ENCODE measurements around the gene PSMF1. TPM values are rescaled to one million over a fixed set of nuclear protein-coding genes. Genes with fewer than 3 reads are reported as not detected.

The PSMF1 gene
- total and polyA plus RNA-seq, 2 donors (not counting 3 experiments of a cell fraction or from before 2014, with no cell fraction given) = 142 to 354 TPM

DNA sequence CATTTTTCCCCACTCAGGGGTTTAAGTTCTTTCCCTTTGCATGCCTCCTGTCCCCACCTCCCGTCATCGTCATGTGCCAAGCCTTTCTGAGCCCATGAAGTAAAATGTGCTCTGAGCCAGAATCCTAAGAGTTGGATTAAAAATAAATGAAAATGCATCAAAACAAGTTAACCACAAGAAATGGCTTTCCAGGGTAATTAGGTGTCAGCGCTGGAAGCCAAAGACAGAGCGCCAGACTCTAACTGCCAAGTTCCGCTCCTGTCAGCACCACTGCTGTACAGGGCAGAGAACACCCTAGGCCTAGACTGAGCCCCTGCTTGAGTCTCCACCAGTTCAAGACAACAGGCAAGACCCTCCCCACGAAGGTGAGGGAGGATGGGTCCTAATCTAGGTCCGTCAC is 79.4 kb downstream of the PSMF1 start:
- Histone ChIP-seq H3K9me3 (replicated peaks; ENCODE audit: control insufficient read depth, insufficient read depth, low read length) (no peaks in the 10 kb centered on the region), H3K4me1 (ENCODE audit: control insufficient read depth, extremely low read depth, insufficient read depth, low read length) (no peaks in the 10 kb centered on the region), H3K36me3 (ENCODE audit: control insufficient read depth in 2 of 2, extremely low read depth in 1 of 2, insufficient read depth in 2 of 2, low read length in 2 of 2) (no peaks in the 10 kb centered on the region), H3K9ac (replicated peaks; ENCODE audit: extremely low read depth, insufficient read depth, low read length) (no peak overlapping the region), H3K4me3 (replicated peaks in 1 of 3; ENCODE audit: insufficient read depth in 1 of 3, low read depth in 1 of 3, low read length in 3 of 3) (no peak overlapping the region), H4K20me1 (replicated peaks; ENCODE audit: control insufficient read depth, extremely low read depth, insufficient read depth, low read length) (no peaks in the 10 kb centered on the region), H3K79me2 (ENCODE audit: control insufficient read depth, insufficient read depth, low read length) (no peaks in the 10 kb centered on the region), H3K9me1 (replicated peaks; ENCODE audit: control insufficient read depth, extremely low read depth, insufficient read depth, low read length) (no peaks in the 10 kb centered on the region), H3K27ac (ENCODE audit: insufficient read depth, low read depth, low read length) (no peak overlapping the region), H3K4me2 (ENCODE audit: insufficient read depth, low read length) (no peak overlapping the region), H2AFZ (ENCODE audit: low read depth, low read length) (no peak overlapping the region), H3K27me3 (ENCODE audit: control insufficient read depth in 2 of 2, insufficient read depth in 2 of 2, low read length in 2 of 2) (peaks cover 4 to 15% of the 10 kb centered on the region in 2 experiments)
- intact Hi-C loops (cut with micrococcal nuclease) (no loop called here), dilution Hi-C loops (cut with MboI; ENCODE audit: extremely low pct_ligation_motif_present, low sequenced_read_pairs) (no loop called here)
- FAIRE-seq (no peak), DNase-seq (ENCODE audit: low read depth, low spot score) (no peak)
- BruUV-seq (replicated peaks) = no TSS peak
- POLR2A ChIA-PET = no interaction called here
- CTCF ChIA-PET = interaction anchor here (2.2 kb wide), 1 partner anchor 13 kb away, joined by 7 read pairs; the partner anchor contains the start of gene TMEM74B
- TF ChIP-seq POLR2AphosphoS5 (IDR thresholded peaks at IDR 0.05; ENCODE audit: insufficient read depth, low read depth, low read length) (no peak), JUN (IDR thresholded peaks at IDR 0.05; ENCODE audit: borderline replicate concordance, insufficient read depth, insufficient read length, low read depth) (no peak), GATA2 (IDR thresholded peaks at IDR 0.05; ENCODE audit: insufficient read depth, insufficient read length, low read depth, low read length) (no peak), MYC (IDR thresholded peaks at IDR 0.05; ENCODE audit: low read depth, low read length) (no peak), FOS (IDR thresholded peaks at IDR 0.05; ENCODE audit: borderline replicate concordance, insufficient read depth, low read length) (no peak), EZH2 (IDR thresholded peaks at IDR 0.05; ENCODE audit: borderline replicate concordance, low read depth, low read length, severe bottlenecking) (no peak), POLR2A (IDR thresholded peaks at IDR 0.05; ENCODE audit: low read depth, low read length) (no peak)
- TF ChIP-seq, protein P1, sequence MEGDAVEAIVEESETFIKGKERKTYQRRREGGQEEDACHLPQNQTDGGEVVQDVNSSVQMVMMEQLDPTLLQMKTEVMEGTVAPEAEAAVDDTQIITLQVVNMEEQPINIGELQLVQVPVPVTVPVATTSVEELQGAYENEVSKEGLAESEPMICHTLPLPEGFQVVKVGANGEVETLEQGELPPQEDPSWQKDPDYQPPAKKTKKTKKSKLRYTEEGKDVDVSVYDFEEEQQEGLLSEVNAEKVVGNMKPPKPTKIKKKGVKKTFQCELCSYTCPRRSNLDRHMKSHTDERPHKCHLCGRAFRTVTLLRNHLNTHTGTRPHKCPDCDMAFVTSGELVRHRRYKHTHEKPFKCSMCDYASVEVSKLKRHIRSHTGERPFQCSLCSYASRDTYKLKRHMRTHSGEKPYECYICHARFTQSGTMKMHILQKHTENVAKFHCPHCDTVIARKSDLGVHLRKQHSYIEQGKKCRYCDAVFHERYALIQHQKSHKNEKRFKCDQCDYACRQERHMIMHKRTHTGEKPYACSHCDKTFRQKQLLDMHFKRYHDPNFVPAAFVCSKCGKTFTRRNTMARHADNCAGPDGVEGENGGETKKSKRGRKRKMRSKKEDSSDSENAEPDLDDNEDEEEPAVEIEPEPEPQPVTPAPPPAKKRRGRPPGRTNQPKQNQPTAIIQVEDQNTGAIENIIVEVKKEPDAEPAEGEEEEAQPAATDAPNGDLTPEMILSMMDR (IDR thresholded peaks at IDR 0.05; ENCODE audit: extremely low read depth in 1 of 2, insufficient read depth in 1 of 2, low read depth in 1 of 2, low read length in 2 of 2) = no peak
- TF ChIP-seq, protein P2, sequence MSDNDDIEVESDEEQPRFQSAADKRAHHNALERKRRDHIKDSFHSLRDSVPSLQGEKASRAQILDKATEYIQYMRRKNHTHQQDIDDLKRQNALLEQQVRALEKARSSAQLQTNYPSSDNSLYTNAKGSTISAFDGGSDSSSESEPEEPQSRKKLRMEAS (IDR thresholded peaks at IDR 0.05; ENCODE audit: insufficient read depth, insufficient read length) = no peak

Data from endothelial cell of umbilical vein (primary cell).